Panc1 (cell line): ENCODE measurements around the gene KLF6. TPM values are rescaled to one million over a fixed set of nuclear protein-coding genes. Genes with fewer than 3 reads are reported as not detected.

Experiments
- ATAC-seq: fragments of 200-7000 bp; cut with Tn5 transposase; 2 replicates; pipeline ENCODE4 v1.9.1; 2020; ENCODE audit warnings: mild to moderate bottlenecking, moderate library complexity
- BruUV-seq: library from RNA; stranded (reverse); fragments of 400-500 nt; replicated peaks from 2 replicates; lab custom pipeline; 2021; lab: Mats Ljungman, UMichigan
- CTCF ChIA-PET: fragments of 300-600 bp; sonication (Branson Sonifier 250); formaldehyde crosslinking; loops from one replicate; lab custom pipeline; 2022; ENCODE audit warnings: antibody characterized with exemption; lab: Charles Lee
- POLR2A ChIA-PET: fragments of 300-600 bp; sonication (Branson Sonifier 250); formaldehyde crosslinking; loops from one replicate; lab custom pipeline; 2022; ENCODE audit warnings: antibody characterized with exemption; lab: Charles Lee
- DNase-seq: peaks from one replicate; pipeline ENCODE4 v3.0.0-alpha.2; 2010; ENCODE audit warnings: low read depth, low spot score
- H3K27ac ChIP-seq: 2 replicates; pipeline ENCODE4 v1.5.1; 2011; ENCODE audit warnings: mild to moderate bottlenecking, low read length, inconsistent platforms
- H3K27me3 ChIP-seq: fragments of 200-500 bp; sonication (Bioruptor generic); 2 replicates; pipeline ENCODE4 v1.6.0; 2014; ENCODE audit warnings: low read length, inconsistent platforms; ENCODE audit not compliant: control insufficient read depth, insufficient read depth
- H3K36me3 ChIP-seq: fragments of 200-500 bp; sonication (Bioruptor generic); 2 replicates; pipeline ENCODE4 v1.5.1; 2014; ENCODE audit warnings: inconsistent platforms, mild to moderate bottlenecking, low read length, moderate library complexity; ENCODE audit not compliant: control insufficient read depth, insufficient read depth
- H3K4me1 ChIP-seq: 2 replicates; pipeline ENCODE4 v1.5.1; 2011; ENCODE audit warnings: inconsistent platforms, mild to moderate bottlenecking, low read length, moderate library complexity; ENCODE audit not compliant: control insufficient read depth, insufficient read depth
- H3K4me3 ChIP-seq, 2 experiments: 2 replicates each; pipeline ENCODE4 v1.5.1; 2011 to 2012; ENCODE audit warnings: low read depth in 2 of 2, low read length in 2 of 2, mild to moderate bottlenecking in 2 of 2, inconsistent platforms in 1 of 2, moderate library complexity in 1 of 2
- H3K9me3 ChIP-seq: fragments of 200-500 bp; sonication (Bioruptor generic); 2 replicates; pipeline ENCODE4 v1.5.1; 2014; ENCODE audit warnings: low read depth, mild to moderate bottlenecking, inconsistent platforms, low read length, moderate library complexity; ENCODE audit not compliant: control insufficient read depth, insufficient read depth
- CTCF ChIP-seq: fragments of 450-650 bp; IDR thresholded peaks from 2 replicates; pipeline ENCODE4 v1.5.1; 2017; ENCODE audit warnings: mild to moderate bottlenecking
- POLR2AphosphoS5 ChIP-seq: IDR thresholded peaks from 2 replicates; pipeline ENCODE4 v1.6.1; 2012; ENCODE audit warnings: mild to moderate bottlenecking, low read depth, low read length, moderate library complexity
- SIN3A ChIP-seq: IDR thresholded peaks from 2 replicates; pipeline ENCODE4 v1.6.1; 2012; ENCODE audit warnings: low read depth, mild to moderate bottlenecking, low read length, moderate library complexity, borderline replicate concordance; ENCODE audit not compliant: insufficient read depth
- TCF7L2 ChIP-seq: IDR thresholded peaks from 2 replicates; pipeline ENCODE4 v1.6.1; 2011; ENCODE audit warnings: mild to moderate bottlenecking, low read depth, low read length, inconsistent platforms
- in situ Hi-C: cut with HindIII; loops from 2 replicates; pipeline ENCODE4 v1.10.0; 2016; ENCODE audit warnings: low sequenced_read_pairs, low pct_unique_long_range_greater_than_20kb
- intact Hi-C: fragments of 100-400 bp; cut with micrococcal nuclease; formaldehyde crosslinking; loops from one replicate; pipeline ENCODE4 v1.10.0; 2022; ENCODE audit not compliant: unreplicated experiment
- total RNA-seq: library from RNA; stranded (reverse); gene quantifications from one replicate; pipeline ENCODE4 v1.2.1, GENCODE V29; 2021; ENCODE audit not compliant: unreplicated experiment
- TF ChIP-seq, protein P1 (sequence below), 2 experiments: IDR thresholded peaks; 2 replicates each; pipeline ENCODE4 v1.6.1; 2011 to 2012; ENCODE audit warnings: low read depth in 2 of 2, control low read depth in 1 of 2, low read length in 1 of 2, mild to moderate bottlenecking in 1 of 2, moderate library complexity in 1 of 2; ENCODE audit not compliant: insufficient read depth in 1 of 2

KLF6 gene
- total RNA-seq, 1 experiment from 2014 or later, result 177 TPM

DNA sequence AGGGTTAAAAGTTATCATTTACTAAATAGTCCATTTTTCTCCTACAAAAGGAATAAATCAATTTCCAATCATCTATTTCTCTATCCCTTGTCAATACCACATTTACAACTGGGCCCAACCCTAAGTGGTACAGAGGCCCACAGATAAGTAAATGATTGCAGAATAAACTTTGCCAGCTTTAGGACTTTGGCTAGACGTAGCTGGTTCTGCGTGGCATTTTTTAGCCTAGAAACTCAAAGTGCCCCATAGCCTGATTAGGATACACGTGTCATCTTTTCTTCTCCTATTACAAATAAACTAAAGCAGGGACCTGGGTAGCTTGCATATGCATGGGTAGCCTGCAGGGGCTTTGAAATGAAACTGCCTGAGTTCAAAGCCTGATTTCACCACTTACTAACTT, 56.4 kb downstream of the KLF6 start:
- intact Hi-C loops, result no loop called here
- ChIA-PET POLR2A (no interaction called here), CTCF (no interaction called here)

DNA sequence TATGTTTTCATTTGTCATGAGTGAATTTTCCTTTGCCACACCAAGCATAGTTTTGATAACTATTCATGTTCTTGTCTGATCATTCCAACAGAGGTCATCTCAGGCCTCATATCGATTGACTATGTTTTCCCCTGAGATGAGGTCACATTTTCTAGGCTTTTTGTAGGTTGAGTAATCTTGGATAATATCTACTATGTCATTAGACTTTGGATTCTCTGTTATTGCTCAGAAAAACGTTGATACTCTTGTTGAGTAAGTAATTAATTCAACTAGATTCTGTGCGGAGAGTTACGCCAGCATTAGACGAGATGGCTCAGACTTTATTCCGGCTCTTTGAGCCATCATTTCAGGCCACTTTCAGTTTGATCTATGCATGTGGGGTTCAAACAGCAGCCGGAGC, 57.7 kb downstream of the KLF6 start:
- Histone ChIP-seq H3K4me3 (no peak overlapping the region), H3K9me3 (no peaks in the 10 kb centered on the region), H3K27ac (no peak overlapping the region), H3K27me3 (no peaks in the 10 kb centered on the region), H3K36me3 (no peaks in the 10 kb centered on the region), H3K4me1 (no peaks in the 10 kb centered on the region)
- ChIA-PET POLR2A (no interaction called here), CTCF (no interaction called here)
- intact Hi-C loops (no loop called here), in situ Hi-C loops (no loop called here)
- DNase-seq (no peak), ATAC-seq (no peak)
- TF ChIP-seq TCF7L2 (no peak), CTCF (no peak), SIN3A (no peak), POLR2AphosphoS5 (no peak)
- TF ChIP-seq, protein P1, sequence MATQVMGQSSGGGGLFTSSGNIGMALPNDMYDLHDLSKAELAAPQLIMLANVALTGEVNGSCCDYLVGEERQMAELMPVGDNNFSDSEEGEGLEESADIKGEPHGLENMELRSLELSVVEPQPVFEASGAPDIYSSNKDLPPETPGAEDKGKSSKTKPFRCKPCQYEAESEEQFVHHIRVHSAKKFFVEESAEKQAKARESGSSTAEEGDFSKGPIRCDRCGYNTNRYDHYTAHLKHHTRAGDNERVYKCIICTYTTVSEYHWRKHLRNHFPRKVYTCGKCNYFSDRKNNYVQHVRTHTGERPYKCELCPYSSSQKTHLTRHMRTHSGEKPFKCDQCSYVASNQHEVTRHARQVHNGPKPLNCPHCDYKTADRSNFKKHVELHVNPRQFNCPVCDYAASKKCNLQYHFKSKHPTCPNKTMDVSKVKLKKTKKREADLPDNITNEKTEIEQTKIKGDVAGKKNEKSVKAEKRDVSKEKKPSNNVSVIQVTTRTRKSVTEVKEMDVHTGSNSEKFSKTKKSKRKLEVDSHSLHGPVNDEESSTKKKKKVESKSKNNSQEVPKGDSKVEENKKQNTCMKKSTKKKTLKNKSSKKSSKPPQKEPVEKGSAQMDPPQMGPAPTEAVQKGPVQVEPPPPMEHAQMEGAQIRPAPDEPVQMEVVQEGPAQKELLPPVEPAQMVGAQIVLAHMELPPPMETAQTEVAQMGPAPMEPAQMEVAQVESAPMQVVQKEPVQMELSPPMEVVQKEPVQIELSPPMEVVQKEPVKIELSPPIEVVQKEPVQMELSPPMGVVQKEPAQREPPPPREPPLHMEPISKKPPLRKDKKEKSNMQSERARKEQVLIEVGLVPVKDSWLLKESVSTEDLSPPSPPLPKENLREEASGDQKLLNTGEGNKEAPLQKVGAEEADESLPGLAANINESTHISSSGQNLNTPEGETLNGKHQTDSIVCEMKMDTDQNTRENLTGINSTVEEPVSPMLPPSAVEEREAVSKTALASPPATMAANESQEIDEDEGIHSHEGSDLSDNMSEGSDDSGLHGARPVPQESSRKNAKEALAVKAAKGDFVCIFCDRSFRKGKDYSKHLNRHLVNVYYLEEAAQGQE (IDR thresholded peaks at IDR 0.05; ENCODE audit: insufficient read depth in 1 of 2, low read depth in 2 of 2, low read length in 1 of 2), result no peak
- BruUV-seq, result no TSS peak

More for the DNA sequence above, 56.4 kb downstream of the KLF6 start:
- H3K27me3 ChIP-seq, result no peaks in the 10 kb centered on the region
- in situ Hi-C loops, result no loop called here
- DNase-seq (no peak), ATAC-seq (no peak)
- BruUV-seq, result no TSS peak
- H3K27ac ChIP-seq, result no peak overlapping the region
- H3K9me3 ChIP-seq, result no peaks in the 10 kb centered on the region
- H3K4me1 ChIP-seq, result no peaks in the 10 kb centered on the region
- H3K4me3 ChIP-seq, result no peak overlapping the region
- TF ChIP-seq POLR2AphosphoS5 (no peak), SIN3A (no peak), CTCF (no peak), TCF7L2 (no peak)
- TF ChIP-seq, protein P1 (IDR thresholded peaks at IDR 0.05; ENCODE audit: insufficient read depth in 1 of 2, low read depth in 2 of 2, low read length in 1 of 2), result no peak
- H3K36me3 ChIP-seq, result no peaks in the 10 kb centered on the region
